Measurements from ENCODE around the gene AKNA. TPM values are rescaled to one million over a fixed set of nuclear protein-coding genes. Genes with fewer than 3 reads are reported as not detected.

The AKNA gene
- total RNA-seq, 1 donor from 2014 or later, result 464 TPM

DNA sequence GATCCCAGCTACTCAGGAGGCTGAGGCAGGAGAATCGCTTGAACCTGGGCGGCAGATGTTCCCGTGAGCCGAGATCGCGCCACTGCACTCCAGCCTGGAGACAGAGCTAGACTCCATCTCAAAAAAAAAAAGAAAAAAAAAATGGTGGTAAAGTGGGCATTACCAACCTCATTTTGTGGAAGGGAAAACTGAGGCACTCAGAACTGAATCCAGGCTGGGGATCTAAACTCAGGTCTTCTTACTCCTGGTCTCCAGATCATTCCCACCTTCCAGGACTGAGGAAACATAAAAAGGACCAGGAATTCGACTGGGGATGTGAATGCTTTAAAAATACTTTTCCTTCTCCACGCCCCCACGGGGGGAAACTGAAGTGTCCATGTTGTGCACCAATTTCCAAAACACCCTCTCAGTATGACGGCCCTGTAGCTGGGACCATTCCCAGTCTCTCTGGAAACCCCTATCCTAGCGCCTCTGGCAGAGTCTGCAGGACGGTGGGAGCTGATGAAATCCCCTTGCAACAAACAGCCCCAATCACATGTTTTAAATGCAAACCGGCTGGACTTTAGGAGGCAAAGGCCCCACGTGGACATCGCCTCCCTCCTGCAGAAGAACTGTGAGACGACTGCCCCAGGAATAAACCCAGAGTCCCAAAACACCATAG lies 8.9 kb upstream of the AKNA start:
- intact Hi-C loops (cut with micrococcal nuclease), result loop anchor here (1.0 to 10.0 kb wide), 3 partner anchors 47 to 341 kb away; partner anchors contain the start of gene COL27A1

DNA sequence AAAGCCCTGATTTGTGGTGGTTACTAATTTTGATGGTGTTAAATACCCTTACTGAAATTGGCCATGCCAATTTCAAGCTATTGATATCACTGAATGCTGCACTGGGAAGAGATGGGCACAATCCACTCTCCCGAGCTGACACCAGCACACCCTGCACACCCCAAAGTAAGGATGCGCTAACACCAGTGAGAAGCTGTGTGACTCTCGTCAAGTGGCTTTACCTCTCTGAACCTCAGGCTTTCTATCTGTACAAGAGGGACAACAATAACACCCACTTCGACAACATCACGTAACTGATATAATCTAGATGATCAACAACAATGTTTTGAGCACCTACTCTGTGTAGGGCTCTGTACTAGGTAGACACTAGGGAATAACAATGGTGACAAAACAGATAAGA lies 8.0 kb upstream of the AKNA start:
- intact Hi-C loops (cut with micrococcal nuclease), result loop anchor here (5.0 to 10.0 kb wide), 2 partner anchors 241 to 342 kb away; partner anchors contain the start of gene COL27A1

DNA sequence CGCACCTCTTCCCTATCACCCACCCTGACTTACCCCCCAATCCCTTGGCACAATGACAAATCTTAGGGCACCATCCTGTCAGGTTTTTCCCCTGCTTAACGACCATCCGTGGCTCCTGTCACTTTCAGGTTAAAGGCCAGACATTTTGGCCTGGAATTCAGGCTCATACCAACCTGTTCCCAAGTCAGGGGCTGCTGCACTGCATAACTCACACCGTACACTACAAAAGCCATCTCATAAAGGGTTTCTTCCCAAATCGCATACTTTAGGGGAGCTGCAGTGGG lies 7.5 kb upstream of the AKNA start:
- intact Hi-C loops (cut with micrococcal nuclease), result loop anchor here (5.0 to 10.0 kb wide), 2 partner anchors 240 to 342 kb away; partner anchors contain the start of gene COL27A1

DNA sequence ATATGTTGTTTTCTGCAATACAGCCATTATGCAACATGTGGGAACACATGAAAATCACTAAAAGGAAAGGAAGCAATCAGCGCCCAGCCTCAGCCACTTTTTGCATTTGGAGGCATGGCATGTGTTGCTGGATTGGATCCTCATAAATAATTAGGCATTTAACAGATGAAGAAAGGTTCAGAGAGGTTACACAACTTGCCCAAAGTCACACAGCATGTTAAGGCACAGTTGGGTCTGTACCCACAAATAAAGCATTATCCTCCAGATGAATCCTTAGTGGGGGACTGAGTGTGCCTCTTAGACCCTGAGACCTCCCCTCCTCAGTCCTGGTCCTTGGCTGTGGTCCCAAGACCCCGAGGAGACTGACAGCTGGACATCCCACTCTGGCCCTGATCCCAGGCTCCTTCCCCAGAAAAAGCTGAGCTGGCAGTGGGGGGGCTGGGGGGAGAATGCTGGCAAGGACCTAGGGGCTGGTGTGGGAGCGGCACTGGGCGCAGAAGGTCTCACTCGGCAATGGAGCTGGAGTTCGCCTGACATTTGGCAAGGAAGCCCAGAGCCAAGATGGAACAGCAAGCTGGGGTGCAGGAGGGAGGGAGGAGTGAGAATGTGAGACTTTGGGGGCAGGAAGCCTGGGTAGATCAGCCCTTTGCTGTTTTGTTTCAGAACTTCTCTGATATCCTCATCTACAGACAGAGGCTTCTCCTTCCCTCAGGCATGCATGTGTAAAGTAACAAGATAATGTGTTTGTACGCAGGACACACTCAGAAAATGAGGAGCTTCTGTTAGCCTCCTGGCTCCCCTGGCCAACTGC lies 6.9 kb upstream of the AKNA start:
- intact Hi-C loops (cut with micrococcal nuclease), result loop anchor here (5.0 to 10.0 kb wide), 2 partner anchors 240 to 343 kb away; partner anchors contain the start of gene COL27A1

DNA sequence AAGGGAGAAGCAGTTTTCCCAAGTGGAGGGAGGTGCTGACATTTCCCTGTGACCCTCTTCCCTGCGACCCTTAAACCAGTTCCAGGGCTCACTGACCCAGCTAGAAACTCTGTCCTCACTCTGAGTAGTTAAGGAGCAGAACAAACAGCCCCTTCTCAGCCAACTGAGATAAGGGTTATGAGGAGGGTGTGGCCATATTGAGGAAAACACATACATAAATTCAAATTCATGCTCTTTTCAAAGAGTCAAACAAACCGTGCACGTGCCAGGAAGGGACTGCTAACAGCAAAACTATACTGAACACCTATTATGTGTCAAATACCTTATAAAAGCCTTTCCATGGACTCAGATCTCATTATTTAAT lies 4.9 kb upstream of the AKNA start:
- intact Hi-C loops (cut with micrococcal nuclease), result loop anchor here (10.0 kb wide), 1 partner anchor 238 kb away; the partner anchor contains the start of gene COL27A1

DNA sequence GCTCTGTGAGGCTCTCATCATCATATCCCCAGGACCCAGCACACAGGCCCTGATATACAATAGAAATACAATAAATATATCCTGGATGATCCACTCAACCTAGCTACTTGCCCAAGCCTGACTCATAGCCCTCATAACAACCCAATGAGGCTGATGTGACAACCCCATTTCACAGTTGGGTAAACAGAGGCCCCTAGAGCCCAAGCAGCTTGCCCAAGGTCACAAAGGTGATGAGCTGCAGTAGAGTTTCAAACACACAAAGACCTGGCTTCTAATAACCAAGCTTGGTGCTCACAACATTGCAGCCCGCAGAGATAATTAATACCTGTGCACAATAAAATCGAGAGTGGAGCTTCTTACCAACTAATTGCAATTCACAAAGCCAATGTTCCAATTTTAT lies 3.2 kb upstream of the AKNA start:
- intact Hi-C loops (cut with micrococcal nuclease), result loop anchor here (10.0 kb wide), 1 partner anchor 236 kb away; the partner anchor contains the start of gene COL27A1

DNA sequence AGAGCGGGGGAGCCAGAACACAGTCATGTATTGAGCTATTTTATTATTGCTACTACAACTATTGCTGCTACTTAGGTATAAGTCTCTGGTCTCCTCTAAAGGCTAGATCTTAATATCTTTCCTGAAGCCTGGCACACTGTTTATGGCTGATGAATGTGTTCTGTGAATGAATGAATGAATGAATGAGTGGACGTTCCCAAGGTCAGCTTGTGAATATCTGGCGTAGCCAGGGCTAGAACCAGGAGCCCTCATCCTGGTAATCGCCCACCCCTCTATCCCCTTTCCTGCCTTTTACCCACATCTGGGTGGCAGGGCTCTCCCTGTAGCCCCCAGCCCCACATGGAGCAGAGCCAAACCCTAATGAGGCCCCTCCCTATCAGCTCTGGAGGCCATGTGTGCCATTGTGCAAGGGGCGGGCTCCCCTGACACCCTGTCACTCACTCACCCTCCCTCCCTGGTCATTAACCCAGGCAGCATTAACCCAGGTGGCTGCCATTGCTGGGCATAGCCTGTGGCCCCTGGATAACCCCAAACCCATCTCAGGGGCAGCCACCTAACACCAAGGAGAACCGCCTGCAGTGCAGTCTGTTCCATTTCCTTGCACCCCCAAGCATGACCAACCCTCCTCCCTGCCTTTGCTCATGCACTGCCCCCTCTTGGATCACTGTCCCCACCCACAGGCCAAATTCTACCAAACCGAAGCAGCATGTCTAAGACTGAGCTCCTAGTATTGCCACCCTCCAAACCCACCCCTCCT lies 2.0 kb upstream of the AKNA start:
- intact Hi-C loops (cut with micrococcal nuclease), result loop anchor here (5.0 to 10.0 kb wide), 8 partner anchors 223 to 1672 kb away; partner anchors contain the start of genes BSPRY, C9orf43, COL27A1 and FKBP15

DNA sequence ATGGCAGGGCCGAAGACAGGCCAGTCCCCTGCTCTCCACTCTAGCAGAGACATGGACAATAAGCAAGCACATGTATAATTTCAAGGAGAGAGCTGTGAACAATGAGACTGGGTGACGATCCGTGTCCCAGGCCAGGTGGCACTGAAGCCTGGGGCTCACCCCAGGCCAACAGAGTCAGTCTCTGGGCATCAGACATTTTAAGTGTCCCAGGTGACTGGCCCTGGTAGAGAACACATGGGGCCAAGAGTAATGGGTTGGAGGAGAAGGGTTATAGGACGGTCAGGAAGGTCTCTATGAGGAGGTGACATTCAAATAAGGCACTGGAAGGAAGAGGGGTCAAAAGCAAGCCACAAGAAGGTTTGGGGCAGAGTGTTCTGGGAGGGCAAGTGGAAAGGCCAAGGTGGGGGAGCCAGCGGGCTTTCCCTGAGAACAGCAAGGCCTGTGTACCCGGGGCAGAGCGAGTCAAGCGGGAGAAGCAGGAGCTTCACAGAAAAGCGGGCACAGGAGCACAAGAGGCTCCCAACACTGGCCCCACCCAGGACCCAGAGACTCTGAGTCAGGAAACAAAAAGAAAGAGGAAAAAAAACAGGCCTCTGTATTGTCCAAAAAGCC lies 1.1 kb upstream of the AKNA start:
- intact Hi-C loops (cut with micrococcal nuclease), result loop anchor here (1.0 to 10.0 kb wide), 8 partner anchors 9 to 1672 kb away; partner anchors contain the start of genes BSPRY, C9orf43, FKBP15 and INIP

DNA sequence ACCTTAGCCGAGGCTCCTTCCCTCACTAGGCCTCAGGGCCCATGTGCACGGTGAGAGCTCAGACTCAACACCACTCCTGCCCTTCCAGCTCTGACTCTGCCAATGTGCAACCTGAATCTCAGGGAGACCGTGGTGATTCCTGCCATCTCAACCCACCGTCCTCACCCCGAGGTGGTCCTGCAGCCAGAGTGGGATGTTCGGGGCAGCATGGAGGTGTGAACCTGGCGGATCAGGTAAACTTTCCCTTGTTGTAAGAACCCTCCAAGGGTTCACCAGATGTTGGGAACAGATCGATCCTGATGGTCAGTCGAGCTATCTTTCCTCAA lies 538 bp upstream of the AKNA start:
- intact Hi-C loops (cut with micrococcal nuclease), result loop anchor here (1.0 to 10.0 kb wide), 8 partner anchors 10 to 1671 kb away; partner anchors contain the start of genes BSPRY, C9orf43, FKBP15 and INIP

DNA sequence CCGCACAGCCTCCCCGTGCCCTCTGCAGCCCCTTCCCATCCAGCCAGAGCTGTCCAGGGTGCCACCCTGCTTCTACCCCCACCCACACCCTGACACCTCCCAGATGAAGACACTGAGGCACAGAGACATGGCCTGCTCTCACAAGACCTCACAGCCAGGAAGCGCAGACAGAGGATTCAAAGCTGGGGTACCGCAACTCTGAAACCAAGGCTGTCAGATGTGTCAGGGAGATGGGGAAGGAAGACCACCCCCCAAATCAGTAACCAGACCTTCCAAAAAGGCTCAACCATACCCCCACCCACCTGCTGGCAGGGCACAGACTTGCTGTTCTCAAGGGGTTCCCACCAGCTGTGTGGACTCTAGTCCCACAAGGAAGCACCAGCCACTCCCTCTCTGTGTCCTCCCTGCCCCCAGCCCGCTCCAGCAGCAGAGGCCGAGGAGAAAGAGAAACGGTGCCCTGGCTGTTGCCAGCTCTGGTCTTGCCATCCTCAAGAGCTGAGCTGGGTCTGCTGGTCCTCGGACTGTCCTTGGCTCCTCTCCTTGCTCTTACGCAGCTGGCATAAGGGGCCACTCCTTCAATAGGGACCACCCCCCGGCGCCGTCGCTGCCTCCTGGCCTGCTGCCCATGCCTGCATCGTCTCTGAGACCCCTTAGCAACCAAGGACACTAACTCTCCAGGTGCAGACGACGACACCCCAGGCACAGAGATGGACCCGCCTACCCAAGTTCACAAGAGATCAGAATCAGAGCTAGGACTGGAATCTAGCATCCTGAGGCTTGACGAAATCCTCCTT lies 699 bp downstream of the AKNA start:
- intact Hi-C loops (cut with micrococcal nuclease), result loop anchor here (5.0 to 10.0 kb wide), 7 partner anchors 225 to 1670 kb away; partner anchors contain the start of genes BSPRY, C9orf43, FKBP15 and INIP

DNA sequence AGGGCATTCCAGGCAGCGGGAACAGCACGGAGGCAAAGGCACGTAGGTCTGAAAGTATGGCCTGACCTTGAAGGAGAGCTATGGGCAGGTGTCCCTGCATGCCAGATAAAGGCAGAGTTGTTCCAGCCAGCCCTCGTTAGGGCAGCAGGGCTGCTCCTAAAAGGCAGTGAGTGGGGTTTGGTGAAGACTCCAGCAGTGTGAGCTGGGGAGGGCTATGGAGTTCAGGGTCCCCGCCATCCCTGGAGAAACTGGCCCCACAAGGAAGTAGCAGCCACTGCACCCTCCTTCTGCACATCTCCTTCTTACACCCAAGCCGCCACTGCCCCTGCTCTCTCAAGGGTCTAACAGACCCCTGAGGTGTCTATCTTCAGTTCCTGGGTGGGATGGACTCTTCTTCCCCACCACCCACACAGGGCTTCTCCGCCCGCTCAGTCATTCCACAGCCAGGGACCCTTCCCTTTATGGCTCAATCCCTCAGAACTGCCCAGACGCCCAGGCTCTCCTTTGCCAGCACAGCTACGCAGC lies 1.4 kb downstream of the AKNA start:
- intact Hi-C loops (cut with micrococcal nuclease), result loop anchor here (5.0 to 10.0 kb wide), 7 partner anchors 226 to 1669 kb away; partner anchors contain the start of genes BSPRY, C9orf43, FKBP15 and INIP

DNA sequence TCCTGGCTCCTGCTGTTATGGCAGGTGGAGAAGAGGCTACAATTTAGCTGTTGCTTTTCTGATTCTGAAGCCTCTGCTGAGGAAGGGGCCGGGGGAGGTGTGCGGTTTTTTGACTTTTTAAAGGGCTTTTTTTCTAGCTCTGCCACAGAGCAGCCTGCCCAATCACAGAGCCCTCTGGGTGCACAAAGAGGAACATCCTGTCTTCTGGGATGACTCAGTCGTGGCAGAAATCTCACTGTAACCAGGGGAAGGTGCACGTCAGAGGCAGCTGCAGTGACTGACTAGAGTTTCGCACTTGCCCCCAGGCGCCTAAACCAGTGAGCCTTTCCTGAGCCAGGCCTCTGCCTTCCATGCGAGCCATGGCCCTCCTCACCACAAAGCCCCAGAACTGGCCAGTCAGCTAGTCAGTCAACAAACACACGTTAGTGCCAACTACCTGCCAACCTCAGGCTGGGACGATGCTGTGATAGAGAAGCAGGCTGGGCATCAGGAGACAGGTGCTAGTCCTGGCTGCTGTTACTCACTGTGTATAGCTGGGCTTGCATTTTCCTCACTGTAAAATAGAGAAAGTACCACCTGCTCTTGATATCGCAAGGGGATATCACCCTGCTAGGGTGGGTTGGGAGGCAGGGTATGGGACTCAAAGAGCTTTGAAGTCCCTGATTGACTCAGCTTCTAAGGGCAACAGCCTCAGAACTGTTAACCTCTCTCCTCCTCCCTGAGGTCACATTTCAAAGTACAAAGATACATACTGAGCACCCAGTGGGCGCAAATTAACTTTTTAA lies 2.2 kb downstream of the AKNA start:
- intact Hi-C loops (cut with micrococcal nuclease), result loop anchor here (1.0 to 10.0 kb wide), 16 partner anchors 12 to 1668 kb away; partner anchors contain the start of genes ATP6V1G1, BSPRY, C9orf43 and FKBP15

DNA sequence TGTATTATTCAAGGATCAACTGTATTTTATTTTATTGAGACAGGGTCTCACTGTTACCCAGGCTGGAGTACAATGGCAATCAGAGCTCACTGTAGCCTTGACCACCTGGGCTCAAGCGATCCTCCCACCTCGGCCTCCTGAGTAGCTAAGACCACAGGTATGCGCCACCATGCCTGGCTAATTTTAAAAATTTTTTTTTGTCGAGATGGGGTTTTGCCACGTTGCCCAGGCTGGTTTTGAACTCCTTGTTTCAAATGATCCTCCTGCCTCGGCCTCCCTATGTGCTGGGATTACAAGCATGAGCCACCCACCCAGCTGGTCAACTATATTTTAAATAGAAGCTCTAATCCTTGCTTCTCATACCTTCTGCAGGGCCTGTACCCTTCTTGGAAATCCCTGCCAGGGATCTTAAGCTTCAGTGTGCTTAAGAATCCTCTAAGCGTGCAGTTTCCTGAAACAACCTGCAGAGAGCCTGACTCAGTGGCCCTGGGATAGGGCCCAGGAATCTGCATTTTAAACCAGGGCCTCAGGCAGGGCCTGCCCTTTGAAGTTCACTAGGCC lies 2.9 kb downstream of the AKNA start:
- intact Hi-C loops (cut with micrococcal nuclease), result loop anchor here (1.0 to 10.0 kb wide), 16 partner anchors 12 to 1668 kb away; partner anchors contain the start of genes ATP6V1G1, BSPRY, C9orf43 and FKBP15

DNA sequence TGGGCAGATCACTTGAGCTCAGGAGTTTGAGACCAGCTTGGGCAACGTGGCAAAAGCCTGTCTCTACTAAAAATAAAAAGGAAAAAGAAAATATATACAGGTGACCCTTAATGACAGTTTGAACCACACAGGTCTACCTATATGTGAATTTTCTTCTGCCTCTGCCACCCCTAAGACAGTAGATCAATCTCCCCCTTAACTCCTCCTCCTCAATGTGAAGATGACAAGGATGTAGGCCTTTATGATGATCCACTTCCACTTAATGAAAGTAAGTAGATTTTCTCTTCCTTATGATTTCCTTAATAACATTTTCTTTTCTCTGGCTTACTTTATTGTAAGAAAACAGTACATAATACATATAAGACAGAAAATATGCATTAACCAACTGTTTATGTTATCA lies 3.4 kb downstream of the AKNA start:
- intact Hi-C loops (cut with micrococcal nuclease), result loop anchor here (2.0 to 10.0 kb wide), 3 partner anchors 306 to 1040 kb away; partner anchors contain the start of genes BSPRY and WDR31

DNA sequence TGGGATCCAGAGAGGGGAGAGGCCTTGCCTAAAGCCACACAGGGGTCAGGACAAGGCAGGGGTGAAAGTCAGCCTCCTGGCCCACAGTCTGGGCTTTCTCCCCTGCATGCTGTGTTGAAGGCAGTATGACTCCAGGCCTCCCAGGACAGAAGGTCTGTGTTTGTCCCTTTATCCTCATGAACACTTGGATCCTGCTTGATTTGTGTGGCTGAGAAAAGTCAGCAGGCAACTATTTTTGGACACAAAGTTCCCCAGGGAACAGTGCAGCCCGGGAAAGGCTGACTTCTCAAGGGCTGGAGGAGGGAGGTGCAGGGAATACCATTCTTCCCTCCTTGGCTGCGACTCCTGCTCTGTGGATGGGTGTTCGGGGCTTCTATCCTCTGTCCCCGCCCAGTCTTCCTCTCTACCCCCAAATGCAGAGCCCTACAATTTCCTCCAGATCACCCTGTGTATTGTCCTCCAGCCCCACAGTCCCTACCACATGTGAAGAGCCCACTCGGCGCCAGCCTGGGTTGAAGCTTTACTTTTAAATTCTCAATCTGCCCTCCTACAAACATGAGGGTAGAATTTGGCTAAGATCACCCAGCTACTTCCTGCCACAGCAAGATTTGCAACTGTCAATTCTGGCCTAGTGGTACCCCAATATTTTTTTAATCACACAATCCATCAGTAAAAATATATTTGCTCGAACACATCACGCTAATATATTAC lies 4.1 kb downstream of the AKNA start:
- intact Hi-C loops (cut with micrococcal nuclease), result loop anchor here (2.0 to 10.0 kb wide), 3 partner anchors 307 to 1039 kb away; partner anchors contain the start of genes BSPRY and WDR31

DNA sequence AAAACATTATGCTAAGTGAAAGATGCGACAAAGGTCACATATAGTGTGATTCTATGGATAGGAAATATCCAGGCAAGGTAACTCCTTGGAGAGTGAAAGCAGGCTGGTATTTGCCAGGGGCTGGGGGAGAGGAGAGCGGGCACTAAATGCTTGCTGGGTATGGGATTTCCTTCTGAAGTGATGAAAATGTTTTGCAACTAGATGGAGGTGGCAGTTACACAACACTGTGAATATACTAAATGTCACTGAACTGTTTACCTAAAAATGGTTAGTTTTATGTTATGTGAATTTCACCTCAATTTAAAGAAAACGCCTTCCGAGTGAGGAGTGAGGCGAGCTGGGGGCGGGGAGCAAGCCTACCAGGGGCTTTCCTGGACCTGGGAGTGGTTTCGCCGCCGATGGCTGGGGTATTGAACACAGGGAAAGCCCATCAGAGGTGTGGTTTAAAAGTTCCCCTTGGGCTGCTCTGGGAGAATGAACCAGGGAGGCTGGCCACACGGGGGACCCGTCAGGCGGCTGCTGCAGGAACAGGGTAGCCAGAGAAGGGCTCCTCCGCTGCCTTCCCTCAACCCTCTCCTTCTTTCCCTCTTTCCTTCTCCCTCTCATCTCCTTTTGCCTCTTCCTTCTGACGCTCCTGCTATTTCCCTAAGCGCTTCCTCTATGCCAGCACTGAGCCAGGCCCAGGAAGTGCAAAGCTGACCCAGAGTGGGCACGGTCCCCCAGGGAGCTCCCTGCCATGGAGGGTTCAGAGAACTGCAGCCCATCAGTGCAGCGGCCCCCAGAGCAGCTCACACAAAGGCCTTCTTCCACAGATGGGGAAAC lies 4.9 kb downstream of the AKNA start:
- intact Hi-C loops (cut with micrococcal nuclease), result loop anchor here (10.0 kb wide), 2 partner anchors 868 to 1038 kb away; partner anchors contain the start of genes BSPRY and WDR31

DNA sequence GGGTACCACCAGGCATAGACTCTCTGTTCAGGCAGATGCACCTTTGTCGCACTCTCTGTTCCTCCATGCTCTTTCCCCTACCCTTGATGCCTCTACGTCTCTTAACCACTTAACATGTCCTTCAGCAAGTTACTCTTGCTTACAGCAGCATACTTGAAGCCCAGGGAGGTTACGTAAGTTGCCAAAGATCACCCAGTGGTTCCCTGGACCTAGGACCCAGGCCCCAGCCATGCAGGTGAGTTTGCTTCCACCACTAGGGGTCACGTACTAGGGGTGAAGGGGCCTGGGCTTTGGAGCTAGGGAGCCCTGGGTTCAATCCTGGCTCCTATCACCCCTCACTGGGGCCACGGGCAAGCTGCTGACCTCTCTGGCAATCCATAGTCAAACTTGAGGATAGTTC lies 8.9 kb downstream of the AKNA start:
- intact Hi-C loops (cut with micrococcal nuclease), result no loop called here

Data from T-helper 1 cell treated with Interleukin-12 subunit alpha and Interleukin-12 subunit beta and Interleukin-4 antibody, amounts not matched to agents 30 ng/mL and 1 ng/mL, for 36 hours (primary cell).